HG02623 (cell line): Measurements from ENCODE around the gene DTNB.

ENCODE experiments used
- ATAC-seq: cut with Tn5 transposase; IDR thresholded peaks from one replicate; pipeline ENCODE4 v1.9.1; 2021; ENCODE audit warnings: moderate library complexity; ENCODE audit not compliant: unreplicated experiment

DTNB gene

GRCh38 chr2:25512707-25513106, 160.7 kb downstream of the DTNB start:
- no peak for ATAC-seq

- no peak for ATAC-seq
Measured at GRCh38 chr2:25506226-25506625, 167.2 kb downstream of the DTNB start.

- no peak for ATAC-seq
Measured at GRCh38 chr2:25505622-25506021, 167.8 kb downstream of the DTNB start.

GRCh38 chr2:25505182-25505581, 168.2 kb downstream of the DTNB start:
- ATAC-seq, result no peak

DNA sequence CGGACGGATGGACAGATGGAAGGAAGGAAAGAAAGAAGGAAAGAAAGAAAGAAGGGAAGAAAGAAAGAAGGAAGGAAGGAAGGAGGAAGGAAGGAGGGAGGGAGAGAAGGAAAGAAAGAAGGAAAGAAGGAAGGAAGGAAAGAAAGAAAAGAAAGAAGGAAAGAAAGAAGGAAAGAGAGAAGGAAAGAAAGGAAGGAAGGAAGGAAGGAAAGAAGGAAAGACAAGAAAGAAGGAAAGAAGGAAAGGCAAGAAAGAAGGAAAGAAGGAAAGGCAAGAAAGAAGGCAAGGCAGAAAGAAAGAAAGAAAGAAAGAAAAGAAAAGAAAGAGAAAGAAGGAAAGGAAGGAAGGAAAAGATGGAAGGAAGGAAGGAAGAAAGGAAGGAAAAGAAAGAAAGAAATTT, 169.1 kb downstream of the DTNB start:
- no peak for ATAC-seq

DNA sequence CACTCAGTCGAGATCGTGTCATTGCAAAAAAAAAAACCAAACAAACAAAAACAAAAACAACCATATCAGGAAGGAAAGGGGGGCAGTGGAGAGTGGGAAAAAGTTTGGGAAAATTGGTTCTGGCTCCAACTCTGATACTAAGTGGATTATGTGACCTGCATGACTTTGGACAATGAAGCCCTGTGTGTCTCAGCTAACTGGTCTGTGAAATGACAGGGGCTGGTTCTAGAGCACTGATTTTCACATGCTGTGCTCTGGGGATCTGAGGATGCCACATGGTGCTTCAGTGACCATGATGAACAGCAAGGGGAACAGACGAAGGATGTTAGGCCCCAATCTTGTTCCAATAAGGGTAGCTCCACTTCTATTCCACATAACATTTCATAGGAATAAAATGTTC, 174.2 kb downstream of the DTNB start:
- no peak for ATAC-seq

- ATAC-seq, result no peak
Measured at GRCh38 chr2:25497918-25498407, 175.4 kb downstream of the DTNB start.

DNA sequence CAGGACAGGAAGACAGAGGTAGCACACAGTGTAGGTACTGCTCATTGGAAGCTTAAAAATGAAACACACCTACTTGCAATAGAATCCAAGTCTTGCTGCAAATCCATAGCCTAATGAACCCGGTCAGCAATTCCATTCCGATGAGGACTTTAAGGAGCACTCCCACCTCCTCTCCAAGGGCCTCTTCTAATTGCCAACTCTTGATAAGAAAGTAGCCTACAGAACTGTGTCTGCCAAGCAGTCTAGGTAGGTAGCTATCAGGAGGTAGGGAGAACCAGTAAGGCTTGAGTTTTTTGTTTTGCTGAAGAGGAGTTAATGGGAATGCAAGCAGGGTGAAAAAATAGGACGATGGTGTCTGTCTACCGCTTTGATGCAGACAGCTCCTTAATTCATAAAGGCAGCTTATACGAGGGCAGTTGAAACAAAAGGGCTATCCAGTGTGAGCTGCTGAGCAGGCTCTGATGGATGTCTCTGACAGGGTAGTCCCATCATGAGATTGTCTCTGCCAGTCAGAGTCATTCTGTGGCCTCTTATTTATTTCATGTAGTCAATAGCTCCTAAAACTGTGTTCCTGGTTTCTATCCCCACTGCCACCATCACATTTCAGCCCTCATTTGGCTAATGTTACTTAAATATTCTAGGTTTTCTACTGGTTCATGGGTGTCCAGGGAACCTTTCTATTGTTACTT, 176.0 kb downstream of the DTNB start:
- no peak for ATAC-seq

GRCh38 chr2:25494616-25495015, 178.8 kb downstream of the DTNB start:
- no peak for ATAC-seq

GRCh38 chr2:25493207-25493606, 180.2 kb downstream of the DTNB start:
- no peak for ATAC-seq

DNA sequence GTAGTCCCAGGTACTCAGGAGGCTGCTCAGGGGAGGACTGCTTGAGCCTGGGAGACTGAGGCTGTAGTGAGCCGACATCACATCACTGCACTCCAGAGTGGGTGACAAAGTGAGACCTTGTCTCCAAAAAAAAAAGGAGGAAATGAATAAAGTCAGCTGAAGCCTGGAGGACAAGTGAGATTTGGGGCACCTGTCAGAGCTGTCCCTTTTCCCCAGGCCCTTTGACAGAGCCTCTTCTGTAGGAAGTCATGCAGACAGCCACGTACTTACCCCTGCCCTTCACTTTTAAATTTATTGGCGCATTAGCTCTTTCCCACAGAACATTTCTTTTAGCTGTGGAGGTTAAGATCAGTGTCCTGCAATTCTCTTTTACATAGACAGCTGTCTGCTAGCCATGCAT, 180.7 kb downstream of the DTNB start:
- no peak for ATAC-seq

DNA sequence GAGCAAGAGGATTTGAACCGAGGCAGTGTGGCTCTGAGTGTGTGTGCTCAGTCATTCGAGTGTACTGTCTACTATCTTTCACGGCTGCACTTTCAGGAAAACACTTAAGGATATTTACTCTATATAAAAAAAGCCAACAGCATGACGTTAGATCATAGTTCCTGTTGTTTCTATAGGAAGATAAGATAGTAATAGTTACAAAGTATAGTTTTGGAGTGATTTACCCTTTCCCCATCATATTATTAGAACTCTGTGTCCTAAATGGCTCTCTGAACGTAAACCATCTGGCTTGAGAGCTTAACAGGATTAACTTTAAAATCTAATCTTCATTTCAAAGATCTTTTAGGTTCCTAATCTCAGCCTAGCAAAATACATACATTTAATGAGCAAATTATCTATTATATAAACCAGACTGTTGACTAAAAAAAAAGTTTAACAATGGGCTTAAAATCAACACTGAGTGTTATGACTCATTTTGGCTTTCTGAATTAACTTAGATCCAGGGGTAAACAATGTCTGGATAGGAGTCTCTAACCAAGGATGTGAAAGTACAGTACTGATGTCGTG, 181.3 kb downstream of the DTNB start:
- no peak for ATAC-seq

DNA sequence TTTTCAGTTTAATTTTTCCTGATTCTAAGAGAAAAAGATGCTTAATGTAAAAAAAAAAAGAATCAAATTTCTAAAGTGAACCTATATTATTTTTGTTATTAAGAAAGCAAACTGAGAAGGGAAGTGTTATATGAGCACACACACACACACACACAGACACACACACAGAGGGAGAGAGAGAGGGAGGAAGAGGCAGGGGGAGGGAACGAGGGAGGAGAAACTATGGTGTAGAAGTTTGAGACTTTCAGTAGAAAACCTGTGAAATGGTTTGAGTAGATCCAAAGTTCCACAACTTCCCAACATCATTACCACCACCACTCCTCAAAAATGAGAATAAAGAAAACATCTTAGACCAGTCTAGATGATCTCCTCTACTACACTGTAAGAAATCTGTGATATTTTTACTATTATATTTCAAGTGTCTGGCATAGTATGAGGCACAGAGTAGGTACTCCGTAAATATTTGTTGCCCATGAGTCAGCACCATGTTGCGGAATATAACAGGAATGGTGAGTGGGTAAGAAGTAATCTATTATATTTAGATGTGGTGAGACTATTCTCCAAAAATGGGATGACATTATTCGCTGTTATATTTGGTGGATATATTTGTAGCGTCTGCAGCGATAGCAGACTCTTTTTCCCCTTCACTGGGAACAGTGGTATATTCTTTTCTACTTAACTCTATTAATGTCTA, 182.2 kb downstream of the DTNB start:
- no peak for ATAC-seq

DNA sequence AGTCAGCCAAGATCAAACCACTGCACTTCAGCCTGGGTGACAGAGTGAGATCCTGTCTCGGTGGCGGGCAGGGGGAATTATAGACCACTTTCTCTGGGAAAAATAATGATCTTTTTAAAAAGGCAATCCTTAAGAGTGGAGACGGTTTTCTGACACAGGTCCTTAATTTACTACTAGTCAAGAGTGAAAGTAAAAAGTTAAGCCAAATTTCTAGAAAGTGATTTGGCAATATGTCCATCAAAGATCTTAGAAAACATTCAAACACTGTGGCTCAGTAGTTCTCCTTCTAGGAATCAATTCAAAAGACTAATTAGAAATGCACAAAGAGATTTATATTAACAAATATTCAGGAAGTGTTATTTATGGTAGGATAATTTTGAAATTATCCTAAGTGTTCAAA, 183.2 kb downstream of the DTNB start:
- no peak for ATAC-seq

- no peak for ATAC-seq
Measured at GRCh38 chr2:25489631-25490030, 183.7 kb downstream of the DTNB start.

DNA sequence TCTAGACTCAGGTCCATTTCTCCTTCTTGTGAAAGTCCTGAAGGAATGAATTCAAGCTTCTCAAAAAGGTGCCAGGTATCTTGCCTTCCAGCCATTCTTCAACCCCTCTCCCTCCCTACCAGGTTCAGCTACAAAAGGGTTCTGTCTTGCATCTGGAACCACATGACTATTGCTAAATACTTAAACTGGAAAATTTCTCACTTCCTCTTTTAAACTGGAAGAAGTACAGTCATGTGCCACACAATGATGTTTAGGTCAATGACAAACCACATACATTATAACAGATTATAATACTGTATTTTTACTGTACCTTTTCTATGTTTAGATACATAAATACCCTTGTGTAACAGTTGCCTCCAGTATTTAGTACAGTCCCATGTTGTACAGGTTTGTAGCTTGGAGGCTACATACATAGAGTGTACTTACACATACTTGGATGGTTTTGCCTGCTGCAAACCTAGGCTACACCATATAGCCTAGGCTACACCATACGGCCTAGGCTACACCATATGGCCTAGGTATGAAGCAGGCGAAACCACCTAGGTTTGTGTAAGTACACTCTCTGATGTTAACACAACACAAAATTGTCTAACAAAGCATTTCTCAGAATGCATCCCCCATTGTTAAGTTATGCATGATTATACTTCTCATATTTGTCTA, 189.6 kb downstream of the DTNB start:
- ATAC-seq, result peak; percentile 73

GRCh38 chr2:25482341-25482740, 191.0 kb downstream of the DTNB start:
- ATAC-seq, result no peak

GRCh38 chr2:25481381-25482300, 191.7 kb downstream of the DTNB start:
- ATAC-seq, result no peak

DNA sequence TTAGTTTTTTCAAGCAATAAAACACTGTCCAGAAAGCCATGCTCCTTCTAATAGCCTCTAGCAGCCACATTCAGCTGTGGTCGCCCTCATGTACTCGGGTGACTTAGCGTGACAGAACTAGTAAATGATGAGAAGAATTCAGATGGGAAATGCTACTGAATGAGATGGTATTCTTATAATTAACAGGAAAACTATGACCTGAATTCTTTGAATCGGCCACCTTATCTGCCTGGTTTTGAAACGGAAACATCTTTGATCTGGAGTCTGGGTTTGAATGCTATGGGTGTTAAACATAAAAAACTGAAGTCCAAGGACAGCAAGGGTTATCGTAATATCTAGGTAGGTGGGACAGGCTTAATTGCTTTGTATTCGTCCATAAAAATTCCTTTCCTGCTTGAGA, 192.8 kb downstream of the DTNB start:
- no peak for ATAC-seq

- ATAC-seq, result no peak
Measured at GRCh38 chr2:25479761-25480160, 193.6 kb downstream of the DTNB start.

DNA sequence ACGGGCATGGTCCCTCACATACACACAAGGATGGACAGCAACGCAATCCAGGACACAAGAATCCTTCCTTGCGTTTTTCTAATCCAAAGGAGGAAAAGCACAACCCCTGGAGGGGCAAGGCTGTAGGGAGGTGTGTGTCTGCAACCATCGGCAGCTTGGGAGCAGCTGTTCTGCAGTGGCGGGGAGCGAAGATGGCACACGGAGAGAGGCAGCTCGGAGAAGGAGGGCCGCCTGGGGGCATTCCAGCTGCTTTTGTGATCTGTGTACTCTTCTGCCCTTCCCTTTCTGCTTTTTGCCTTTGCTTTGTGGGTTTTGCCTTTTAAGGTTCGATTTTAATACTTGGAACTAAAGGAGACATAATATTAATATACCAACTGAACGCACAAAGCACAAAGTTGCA, 194.6 kb downstream of the DTNB start:
- ATAC-seq, result no peak
